Gastroesophageal sphincter (tissue), 4 donors: ENCODE measurements around the gene FGF3. TPM values are rescaled to one million over a fixed set of nuclear protein-coding genes. Genes with fewer than 3 reads are reported as not detected.

Source experiments
- ATAC-seq: fragments of 150-250 bp; one replicate; pipeline ENCODE4 v1.9.1; 2016; ENCODE audit warnings: mild to moderate bottlenecking, moderate library complexity
- H3K27ac ChIP-seq, 4 donors: fragments of 200-600 bp; sonication (generic) in 3 of 4; 1 replicate in 3 of 4; 2 replicates in 1 of 4; pipeline ENCODE4 v1.5.1; 2016 to 2019
- H3K27me3 ChIP-seq: fragments of 200-600 bp; sonication (generic); one replicate; pipeline ENCODE4 v1.5.1; 2019
- H3K36me3 ChIP-seq, 2 donors: fragments of 200-600 bp; sonication (generic); one replicate each; pipeline ENCODE4 v1.5.1; 2019; ENCODE audit warnings: control low read depth in 1 of 2
- H3K4me1 ChIP-seq, 3 donors: fragments of 200-600 bp; sonication (generic); 1 replicate in 2 of 3; 2 replicates in 1 of 3; pipeline ENCODE4 v1.5.1; 2016 to 2019; ENCODE audit warnings: control low read depth in 2 of 3
- H3K4me3 ChIP-seq, 2 donors: fragments of 200-600 bp; sonication (generic); one replicate each; pipeline ENCODE4 v1.5.1; 2019; ENCODE audit warnings: mild to moderate bottlenecking in 1 of 2, moderate library complexity in 1 of 2
- H3K9me3 ChIP-seq, 3 donors: fragments of 200-600 bp; sonication (generic); one replicate each; pipeline ENCODE4 v1.5.1; 2017 to 2019; ENCODE audit warnings: control low read depth in 2 of 3
- EP300 ChIP-seq: sonication (generic); formaldehyde crosslinking; IDR thresholded peaks from one replicate; pipeline ENCODE4 v1.6.1; 2017; ENCODE audit warnings: antibody characterized with exemption, mild to moderate bottlenecking
- POLR2A ChIP-seq, 2 donors: fragments of 450-650 bp; IDR thresholded peaks; one replicate each; pipeline ENCODE4 v1.6.1; 2017; ENCODE audit warnings: antibody characterized with exemption in 2 of 2, mild to moderate bottlenecking in 2 of 2, moderate library complexity in 1 of 2
- POLR2AphosphoS5 ChIP-seq: sonication (generic); formaldehyde crosslinking; IDR thresholded peaks from one replicate; pipeline ENCODE4 v1.6.1; 2017; ENCODE audit warnings: antibody characterized with exemption
- WGBS, 2 donors: methylation state at CpG; one replicate each; pipeline ENCODE4 v1.1.5; 2018; ENCODE audit warnings: low coverage in 1 of 2; 5-methylcytosine and 5-hydroxymethylcytosine counted together
- total RNA-seq, 4 donors: library from RNA; depleted of rRNA; stranded (reverse); fragments of >200 nt; gene quantifications; one replicate each; pipeline ENCODE4 v1.1.0, GENCODE V29; 2016
- TF ChIP-seq, protein P1 (sequence below), 4 experiments: fragments of 200-600 bp in 2 of 4; fragments of 450-650 bp in 2 of 4; sonication (generic) in 1 of 4; IDR thresholded peaks; one replicate each; pipeline ENCODE4 v1.5.1; 2017 to 2019; ENCODE audit warnings: antibody characterized with exemption in 4 of 4, mild to moderate bottlenecking in 2 of 4, moderate library complexity in 2 of 4

Gene FGF3
- total RNA-seq, 4 donors from 2014 or later = not detected

- no peaks in the 10 kb centered on the region for H3K36me3 ChIP-seq
- H3K4me3 ChIP-seq = no peak overlapping the region
- peaks cover 0 to 3% (median 0%) of the 10 kb centered on the region in 3 donors for H3K9me3 ChIP-seq
- no peak for TF ChIP-seq POLR2AphosphoS5
- TF ChIP-seq, protein P1, sequence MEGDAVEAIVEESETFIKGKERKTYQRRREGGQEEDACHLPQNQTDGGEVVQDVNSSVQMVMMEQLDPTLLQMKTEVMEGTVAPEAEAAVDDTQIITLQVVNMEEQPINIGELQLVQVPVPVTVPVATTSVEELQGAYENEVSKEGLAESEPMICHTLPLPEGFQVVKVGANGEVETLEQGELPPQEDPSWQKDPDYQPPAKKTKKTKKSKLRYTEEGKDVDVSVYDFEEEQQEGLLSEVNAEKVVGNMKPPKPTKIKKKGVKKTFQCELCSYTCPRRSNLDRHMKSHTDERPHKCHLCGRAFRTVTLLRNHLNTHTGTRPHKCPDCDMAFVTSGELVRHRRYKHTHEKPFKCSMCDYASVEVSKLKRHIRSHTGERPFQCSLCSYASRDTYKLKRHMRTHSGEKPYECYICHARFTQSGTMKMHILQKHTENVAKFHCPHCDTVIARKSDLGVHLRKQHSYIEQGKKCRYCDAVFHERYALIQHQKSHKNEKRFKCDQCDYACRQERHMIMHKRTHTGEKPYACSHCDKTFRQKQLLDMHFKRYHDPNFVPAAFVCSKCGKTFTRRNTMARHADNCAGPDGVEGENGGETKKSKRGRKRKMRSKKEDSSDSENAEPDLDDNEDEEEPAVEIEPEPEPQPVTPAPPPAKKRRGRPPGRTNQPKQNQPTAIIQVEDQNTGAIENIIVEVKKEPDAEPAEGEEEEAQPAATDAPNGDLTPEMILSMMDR (IDR thresholded peaks at IDR 0.05) = no peak
- TF ChIP-seq POLR2A (IDR thresholded peaks at IDR 0.05) = no peak
- TF ChIP-seq EP300 = no peak
- peaks cover 89% of the 10 kb centered on the region for H3K27me3 ChIP-seq
- H3K4me1 ChIP-seq = no peaks in the 10 kb centered on the region
- 88% methylated on average over 6 of the region's 12 CpGs; no CpG with 5 or more reads in 1 of the 2 donors for WGBS, 2 donors
- no peak for ATAC-seq
- no peak overlapping the region for H3K27ac ChIP-seq
Observed at GRCh38 chr11:69862797-69863543, 43.8 kb upstream of the FGF3 start.

GRCh38 chr11:69862331-69862771 is 43.1 kb upstream of the FGF3 start:
- WGBS, 2 donors = no CpG with 5 or more reads among the region's 19 CpGs
- H3K9me3 ChIP-seq = peaks cover 0 to 9% (median 0%) of the 10 kb centered on the region in 3 donors

DNA sequence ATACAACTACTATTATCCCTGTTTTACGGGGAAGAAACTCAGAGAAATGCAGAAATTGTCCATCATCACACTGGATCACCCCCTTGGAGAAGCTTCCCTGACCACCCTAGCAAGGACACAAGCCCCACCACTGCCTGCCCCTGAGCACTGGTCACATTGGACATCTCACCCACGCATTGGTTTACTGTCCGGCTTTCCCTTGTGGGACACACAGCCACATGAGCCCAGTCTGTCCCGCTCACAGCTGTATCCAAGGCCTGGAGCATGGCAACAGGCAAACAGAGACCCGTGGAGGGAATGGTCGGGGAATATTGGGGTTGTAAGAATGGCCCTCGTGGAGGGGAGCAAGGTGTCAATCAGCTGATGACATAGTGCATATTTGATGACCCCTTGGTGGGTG is 42.7 kb upstream of the FGF3 start:
- H3K27me3 ChIP-seq = peaks cover 79% of the 10 kb centered on the region
- ATAC-seq = no peak
- 90 to 91% methylated on average over 2 of the region's 7 CpGs for WGBS, 2 donors

More at GRCh38 chr11:69862331-69862771, 43.1 kb upstream of the FGF3 start:
- TF ChIP-seq, protein P1 (IDR thresholded peaks at IDR 0.05) = no peak
- TF ChIP-seq EP300 (no peak), POLR2AphosphoS5 (no peak), POLR2A (IDR thresholded peaks at IDR 0.05) (no peak)
- no peak overlapping the region for H3K4me3 ChIP-seq
- peaks cover 83% of the 10 kb centered on the region for H3K27me3 ChIP-seq
- no peak overlapping the region for H3K27ac ChIP-seq
- no peak for ATAC-seq
- H3K4me1 ChIP-seq = no peaks in the 10 kb centered on the region
- no peaks in the 10 kb centered on the region for H3K36me3 ChIP-seq

GRCh38 chr11:69860796-69861445 is 41.7 kb upstream of the FGF3 start:
- peaks cover 0 to 10% (median 0%) of the 10 kb centered on the region in 3 donors for H3K9me3 ChIP-seq
- TF ChIP-seq EP300 = no peak
- TF ChIP-seq, protein P1 (IDR thresholded peaks at IDR 0.05) = no peak
- TF ChIP-seq POLR2AphosphoS5 = no peak
- TF ChIP-seq POLR2A (IDR thresholded peaks at IDR 0.05) = no peak
- ATAC-seq = no peak
- no peak overlapping the region for H3K4me3 ChIP-seq
- WGBS, 2 donors = 71 to 100% methylated on average over 1 to 3 of the region's 9 CpGs
- H3K27me3 ChIP-seq = peaks cover 69% of the 10 kb centered on the region
- H3K4me1 ChIP-seq = no peaks in the 10 kb centered on the region
- H3K36me3 ChIP-seq = no peaks in the 10 kb centered on the region
- no peak overlapping the region for H3K27ac ChIP-seq

More for the DNA sequence above, 42.7 kb upstream of the FGF3 start:
- H3K4me3 ChIP-seq = no peak overlapping the region
- TF ChIP-seq POLR2AphosphoS5 (no peak), EP300 (no peak), POLR2A (IDR thresholded peaks at IDR 0.05) (no peak)
- TF ChIP-seq, protein P1 (IDR thresholded peaks at IDR 0.05) = no peak
- H3K4me1 ChIP-seq = no peaks in the 10 kb centered on the region
- H3K27ac ChIP-seq = no peak overlapping the region
- no peaks in the 10 kb centered on the region for H3K36me3 ChIP-seq
- peaks cover 0 to 10% (median 0%) of the 10 kb centered on the region in 3 donors for H3K9me3 ChIP-seq
